HepG2 (cell line): ENCODE results near the gene CCSER1. TPM values are rescaled to one million over a fixed set of nuclear protein-coding genes. Genes with fewer than 3 reads are reported as not detected.

Experiments
- ATAC-seq: fragments of 200-7000 bp; cut with Tn5 transposase; 3 replicates; pipeline ENCODE4 v1.9.1; 2020; ENCODE audit warnings: mild to moderate bottlenecking, moderate library complexity
- BruUV-seq: library from RNA; stranded (reverse); fragments of 400-500 nt; replicated peaks from 2 replicates; lab custom pipeline; 2021; lab: Mats Ljungman, UMichigan
- CTCF ChIA-PET: fragments of 300-600 bp; formaldehyde crosslinking; extraction: SDS; loops from one replicate; lab custom pipeline; 2021; ENCODE audit warnings: low total read pairs, inconsistent platforms, low intra/inter-chr PET ratio; lab: Yijun Ruan, JAX
- POLR2A ChIA-PET: fragments of 350-600 bp; sonication (Branson Sonifier 250); formaldehyde crosslinking; loops from one replicate; lab custom pipeline; 2020; ENCODE audit warnings: antibody characterized with exemption, inconsistent platforms; lab: Yijun Ruan, JAX
- DNase-seq: peaks from one replicate; pipeline ENCODE4 v3.0.0-alpha.2; 2015; ENCODE audit warnings: low spot score
- FAIRE-seq: peaks from 3 replicates; lab custom pipeline; 2011; peaks lifted over from hg19 to GRCh38; lab: Jason Lieb, UNC
- H2AFZ ChIP-seq: one replicate; pipeline ENCODE4 v1.6.1; 2011; ENCODE audit warnings: low read length, inconsistent platforms
- H3K27ac ChIP-seq: fragments of 300-600 bp; 3 replicates; pipeline ENCODE4 v1.8.0; 2011; ENCODE audit warnings: mixed run types, mild to moderate bottlenecking, mixed read lengths, low read length, inconsistent platforms; ENCODE audit not compliant: insufficient read depth; ENCODE audit errors: extremely low read length
- H3K27me3 ChIP-seq, 2 experiments: fragments of 200-600 bp in 1 of 2; 2 replicates in 1 of 2; 3 replicates in 1 of 2; pipeline versions ENCODE4 v1.6.0 to v1.8.0; 2011; ENCODE audit warnings: low read length in 2 of 2, mild to moderate bottlenecking in 2 of 2, moderate library complexity in 2 of 2, inconsistent platforms in 1 of 2; ENCODE audit not compliant: insufficient read depth in 2 of 2, control insufficient read depth in 1 of 2
- H3K36me3 ChIP-seq, 2 experiments: fragments of 200-600 bp in 1 of 2; replicated peaks in 1 of 2; 2 replicates in 1 of 2; 3 replicates in 1 of 2; pipeline versions ENCODE4 v1.5.1 to v1.8.0; 2011; ENCODE audit warnings: low read length in 2 of 2, inconsistent platforms in 1 of 2; ENCODE audit not compliant: insufficient read depth in 2 of 2, control insufficient read depth in 1 of 2
- H3K4me1 ChIP-seq: 2 replicates; pipeline ENCODE4 v1.5.1; 2012; ENCODE audit warnings: low read length, inconsistent platforms; ENCODE audit not compliant: insufficient read depth
- H3K4me2 ChIP-seq: 2 replicates; pipeline ENCODE4 v1.6.0; 2011; ENCODE audit warnings: low read depth, low read length, inconsistent platforms
- H3K4me3 ChIP-seq, 3 experiments: fragments of 200-600 bp in 1 of 3; sonication (generic), shearing (Covaris generic) in 1 of 3; replicated peaks in 1 of 3; 2 replicates each; pipeline ENCODE4 v1.5.1; 2011 to 2016; ENCODE audit warnings: low read length in 3 of 3, inconsistent platforms in 2 of 3, low read depth in 2 of 3, mild to moderate bottlenecking in 2 of 3, control low read depth in 1 of 3, mixed read lengths in 1 of 3; ENCODE audit not compliant: insufficient read depth in 1 of 3
- H3K79me2 ChIP-seq: one replicate; pipeline ENCODE4 v1.6.1; 2011; ENCODE audit warnings: low read length, inconsistent platforms; ENCODE audit not compliant: insufficient read depth
- H3K9ac ChIP-seq: 2 replicates; pipeline ENCODE4 v1.6.0; 2011; ENCODE audit warnings: mild to moderate bottlenecking, low read depth, low read length, inconsistent platforms; ENCODE audit not compliant: insufficient read depth
- H3K9me3 ChIP-seq: 2 replicates; pipeline ENCODE4 v1.5.1; 2012; ENCODE audit warnings: mild to moderate bottlenecking, low read length
- H4K20me1 ChIP-seq: 2 replicates; pipeline ENCODE4 v1.6.0; 2011; ENCODE audit warnings: inconsistent platforms, mild to moderate bottlenecking, low read length, moderate library complexity; ENCODE audit not compliant: insufficient read depth
- AKNA ChIP-seq: sonication (generic); formaldehyde crosslinking; IDR thresholded peaks from 2 replicates; pipeline ENCODE4 v1.4.0; 2020; ENCODE audit warnings: missing genetic modification reagents, borderline replicate concordance
- ATF4 ChIP-seq, 2 experiments: fragments of 450-650 bp in 1 of 2; sonication (generic) in 1 of 2; formaldehyde crosslinking; IDR thresholded peaks; 2 replicates each; pipeline versions ENCODE4 v1.5.0 to v1.8.0; 2020 to 2022; ENCODE audit warnings: mild to moderate bottlenecking in 1 of 2, missing genetic modification reagents in 1 of 2
- GATAD2A ChIP-seq: IDR thresholded peaks from 2 replicates; pipeline ENCODE4 v1.6.1; 2016
- JUN ChIP-seq: sonication (generic); formaldehyde crosslinking; IDR thresholded peaks from 2 replicates; pipeline ENCODE4 v1.4.0; 2020; ENCODE audit warnings: mild to moderate bottlenecking, missing genetic modification reagents
- KLF13 ChIP-seq: sonication (generic); formaldehyde crosslinking; IDR thresholded peaks from 2 replicates; pipeline ENCODE4 v1.4.0; 2020; ENCODE audit warnings: mild to moderate bottlenecking, missing genetic modification reagents
- MAZ ChIP-seq, 2 experiments: sonication (generic) in 1 of 2; formaldehyde crosslinking in 1 of 2; IDR thresholded peaks; 2 replicates each; pipeline versions ENCODE4 v1.5.0 to v1.6.1; 2012 to 2020; ENCODE audit warnings: low read depth in 2 of 2, mild to moderate bottlenecking in 2 of 2, borderline replicate concordance in 1 of 2, improper control_type of control experiment in 1 of 2, low read length in 1 of 2, missing genetic modification reagents in 1 of 2, moderate library complexity in 1 of 2
- MED13 ChIP-seq: sonication (generic); formaldehyde crosslinking; IDR thresholded peaks from 2 replicates; pipeline ENCODE4 v1.5.0; 2020; ENCODE audit warnings: missing genetic modification reagents
- NAIF1 ChIP-seq: sonication (generic); formaldehyde crosslinking; IDR thresholded peaks from 2 replicates; pipeline ENCODE4 v1.5.0; 2020; ENCODE audit warnings: mild to moderate bottlenecking, missing genetic modification reagents, borderline replicate concordance
- NCOA5 ChIP-seq: sonication (generic); formaldehyde crosslinking; IDR thresholded peaks from 2 replicates; pipeline ENCODE4 v1.4.0; 2020; ENCODE audit warnings: missing genetic modification reagents
- PITX1 ChIP-seq: sonication (generic); formaldehyde crosslinking; IDR thresholded peaks from 2 replicates; pipeline ENCODE4 v1.5.1; 2020; ENCODE audit warnings: mild to moderate bottlenecking, missing genetic modification reagents
- SRSF1 ChIP-seq: fragments of 200-400 bp; formaldehyde crosslinking; optimal IDR thresholded peaks from 2 replicates; pipeline ENCODE3; 2017; ENCODE audit warnings: mild to moderate bottlenecking, low read depth, low read length, moderate library complexity
- SRY ChIP-seq: sonication (generic); formaldehyde crosslinking; IDR thresholded peaks from 2 replicates; pipeline ENCODE4 v1.8.0; 2022; ENCODE audit warnings: mild to moderate bottlenecking, missing genetic modification reagents
- TBX2 ChIP-seq: sonication (generic); formaldehyde crosslinking; IDR thresholded peaks from 2 replicates; pipeline ENCODE4 v1.5.0; 2020; ENCODE audit warnings: missing genetic modification reagents, mild to moderate bottlenecking, borderline replicate concordance
- TRIM24 ChIP-seq: sonication (generic); formaldehyde crosslinking; IDR thresholded peaks from 2 replicates; pipeline ENCODE4 v1.8.0; 2022; ENCODE audit warnings: mild to moderate bottlenecking, missing genetic modification reagents
- ZBTB25 ChIP-seq: IDR thresholded peaks from 2 replicates; pipeline ENCODE4 v1.6.1; 2018; ENCODE audit warnings: missing genetic modification reagents
- ZFP36L2 ChIP-seq: sonication (generic); formaldehyde crosslinking; IDR thresholded peaks from 2 replicates; pipeline ENCODE4 v1.4.0; 2020; ENCODE audit warnings: missing genetic modification reagents
- ZFY ChIP-seq: sonication (generic); formaldehyde crosslinking; IDR thresholded peaks from 2 replicates; pipeline ENCODE4 v1.4.0; 2020; ENCODE audit warnings: missing genetic modification reagents
- ZNF605 ChIP-seq: sonication (generic); formaldehyde crosslinking; IDR thresholded peaks from 2 replicates; pipeline ENCODE4 v1.8.0; 2022; ENCODE audit warnings: mild to moderate bottlenecking, missing genetic modification reagents
- ZNF761 ChIP-seq: sonication (generic); formaldehyde crosslinking; conservative IDR thresholded peaks from 2 replicates; pipeline ENCODE4 v1.4.0; 2020; ENCODE audit warnings: mild to moderate bottlenecking, missing genetic modification reagents
- WGBS: methylation state at CpG from one replicate; pipeline ENCODE4 v1.1.6; 2017; ENCODE audit warnings: low lambda C conversion rate; 5-methylcytosine and 5-hydroxymethylcytosine counted together
- in situ Hi-C: cut with HindIII; loops from 2 replicates; pipeline ENCODE4 v1.10.0; 2017; ENCODE audit warnings: low pct_unique_long_range_greater_than_20kb; ENCODE audit not compliant: extremely low pct_ligation_motif_present
- intact Hi-C: fragments of 100-400 bp; cut with micrococcal nuclease; formaldehyde crosslinking; loops from one replicate; pipeline ENCODE4 v1.10.0; 2022; ENCODE audit not compliant: unreplicated experiment
- polyA plus RNA-seq, 8 experiments: library from polyadenylated mRNA; depleted of rRNA in 3 of 8; stranded (reverse) in 7 of 8; unstranded in 1 of 8; fragments of >200 nt; fragmentation: Illumina TruSeq in 4 of 8; extraction: Trizol in 4 of 8; gene quantifications; 2 replicates each; pipeline versions ENCODE4 v1.2.1 to v1.2.3, GENCODE V29; 2011 to 2016; ENCODE audit warnings: low read depth in 4 of 8, missing spikeins in 1 of 8, mixed read lengths in 1 of 8; ENCODE audit not compliant: insufficient read depth in 1 of 8
- total RNA-seq, 5 experiments: library from RNA; depleted of rRNA; stranded (reverse); fragments of >200 nt; fragmentation: Illumina TruSeq; extraction: Trizol; gene quantifications; 2 replicates each; pipeline ENCODE4 v1.2.3, GENCODE V29; 2016; ENCODE audit warnings: low read depth in 1 of 5

The CCSER1 gene
- total and polyA plus RNA-seq, 2 of the 13 experiments (the other 11 are each of a cell fraction or from before 2014, with no cell fraction given): not detected

GRCh38 chr4:91015861-91016260 is 888.7 kb downstream of the CCSER1 start:
- ChIA-PET CTCF (no interaction called here), POLR2A (no interaction called here)
- in situ Hi-C loops (no loop called here), intact Hi-C loops (no loop called here)
- H3K27ac ChIP-seq: no peak overlapping the region
- no peaks in the 10 kb centered on the region for H3K36me3 ChIP-seq
- H3K4me1 ChIP-seq: no peaks in the 10 kb centered on the region
- no peak for ATAC-seq
- H4K20me1 ChIP-seq: no peaks in the 10 kb centered on the region
- DNase-seq: no peak
- no peak overlapping the region for H2AFZ ChIP-seq
- no peaks in the 10 kb centered on the region for H3K27me3 ChIP-seq
- no peak overlapping the region for H3K9ac ChIP-seq
- no peaks in the 10 kb centered on the region for H3K79me2 ChIP-seq
- H3K4me2 ChIP-seq: no peak overlapping the region
- FAIRE-seq: no peak
- H3K4me3 ChIP-seq: no peak overlapping the region
- H3K9me3 ChIP-seq: no peaks in the 10 kb centered on the region
- under 1% methylated on average over 3 of the region's 3 CpGs for WGBS
- no TSS peak for BruUV-seq
- no peak for TF ChIP-seq ZNF605 (CRISPR knock-in tag)
- TF ChIP-seq MAZ (IDR thresholded peaks at IDR 0.05; ENCODE audit: borderline replicate concordance, low read depth, low read length): no peak
- TF ChIP-seq MAZ (CRISPR knock-in tag; IDR thresholded peaks at IDR 0.05; ENCODE audit: low read depth): no peak
- TF ChIP-seq ZNF761 (CRISPR knock-in tag): no peak
- no peak for TF ChIP-seq MED13 (CRISPR knock-in tag)
- no peak for TF ChIP-seq SRSF1
- no peak for TF ChIP-seq SRY (CRISPR knock-in tag)
- TF ChIP-seq TBX2: no peak
- no peak for TF ChIP-seq NCOA5 (CRISPR knock-in tag)
- no peak for TF ChIP-seq ZFP36L2
- no peak for TF ChIP-seq TRIM24 (CRISPR knock-in tag)
- TF ChIP-seq JUN (CRISPR knock-in tag): no peak
- no peak for TF ChIP-seq ZFY (CRISPR knock-in tag)
- no peak for TF ChIP-seq AKNA
- no peak for TF ChIP-seq NAIF1 (CRISPR knock-in tag)
- no peak for TF ChIP-seq KLF13 (CRISPR knock-in tag)
- no peak for TF ChIP-seq PITX1 (CRISPR knock-in tag)
- TF ChIP-seq ZBTB25 (CRISPR knock-in tag): no peak
- TF ChIP-seq ATF4 (CRISPR knock-in tag; IDR thresholded peaks at IDR 0.05): no peak
- no peak for TF ChIP-seq GATAD2A
